A673 (cell line): ENCODE measurements around the gene CHRNG. TPM values are rescaled to one million over a fixed set of nuclear protein-coding genes. Genes with fewer than 3 reads are reported as not detected.

ENCODE experiments used
- BruUV-seq: library from RNA; stranded (reverse); fragments of 400-500 nt; replicated peaks from 2 replicates; lab custom pipeline; 2021; lab: Mats Ljungman, UMichigan
- CTCF ChIA-PET: fragments of 300-600 bp; sonication (Branson Sonifier 250); formaldehyde crosslinking; loops from one replicate; lab custom pipeline; 2022; ENCODE audit warnings: antibody characterized with exemption; lab: Charles Lee
- POLR2A ChIA-PET: fragments of 300-600 bp; sonication (Branson Sonifier 250); formaldehyde crosslinking; loops from one replicate; lab custom pipeline; 2022; ENCODE audit warnings: antibody characterized with exemption; ENCODE audit not compliant: low non-redundant PET; lab: Charles Lee
- DNase-seq: peaks from one replicate; pipeline ENCODE4 v3.0.0-alpha.2; 2015; ENCODE audit warnings: low spot score
- H3K27ac ChIP-seq: fragments of 200-600 bp; sonication (generic); 2 replicates; pipeline ENCODE4 v1.5.1; 2016; ENCODE audit warnings: mixed run types, low read depth, mild to moderate bottlenecking, mixed read lengths, antibody characterized with exemption, low read length; ENCODE audit not compliant: poor library complexity, severe bottlenecking
- H3K27me3 ChIP-seq: fragments of 200-600 bp; sonication (generic); replicated peaks from 2 replicates; pipeline ENCODE4 v1.6.1; 2017; ENCODE audit warnings: mixed run types, low read depth, mild to moderate bottlenecking, mixed read lengths, antibody characterized with exemption, low read length; ENCODE audit not compliant: insufficient read depth, poor library complexity
- H3K36me3 ChIP-seq: fragments of 200-600 bp; sonication (generic); 2 replicates; pipeline ENCODE4 v1.6.1; 2016; ENCODE audit warnings: mixed run types, mild to moderate bottlenecking, mixed read lengths, antibody characterized with exemption, low read length; ENCODE audit not compliant: insufficient read depth, poor library complexity, severe bottlenecking
- H3K4me1 ChIP-seq: fragments of 200-600 bp; sonication (generic); 2 replicates; pipeline ENCODE4 v1.6.1; 2017; ENCODE audit warnings: mixed run types, mild to moderate bottlenecking, mixed read lengths, antibody characterized with exemption, low read length; ENCODE audit not compliant: insufficient read depth, poor library complexity, severe bottlenecking
- H3K4me3 ChIP-seq: fragments of 200-600 bp; sonication (generic); 2 replicates; pipeline ENCODE4 v1.5.1; 2016; ENCODE audit warnings: low read depth, mixed run types, mild to moderate bottlenecking, mixed read lengths, low read length; ENCODE audit not compliant: poor library complexity, severe bottlenecking
- H3K9me3 ChIP-seq: fragments of 200-600 bp; sonication (generic); 2 replicates; pipeline ENCODE4 v1.6.1; 2016; ENCODE audit warnings: mixed run types, low read depth, mild to moderate bottlenecking, mixed read lengths, antibody characterized with exemption, low read length; ENCODE audit not compliant: poor library complexity, severe bottlenecking
- EZH2 ChIP-seq: fragments of 200-600 bp; sonication (generic); IDR thresholded peaks from 2 replicates; pipeline ENCODE4 v1.6.1; 2017; ENCODE audit warnings: borderline replicate concordance, low read depth, mild to moderate bottlenecking, mixed read lengths, antibody characterized with exemption, low read length; ENCODE audit not compliant: poor library complexity, severe bottlenecking
- intact Hi-C: fragments of 100-400 bp; cut with micrococcal nuclease; formaldehyde crosslinking; loops from one replicate; pipeline ENCODE4 v1.10.0; 2022; ENCODE audit not compliant: unreplicated experiment
- total RNA-seq: library from RNA; stranded (reverse); gene quantifications from 2 replicates; pipeline ENCODE4 v1.2.3, GENCODE V29; 2021
- TF ChIP-seq, protein P1 (sequence below): fragments of 300-800, 200-600 bp; sonication (generic); conservative IDR thresholded peaks from 2 replicates; pipeline ENCODE4 v1.5.1; 2017; ENCODE audit warnings: low read depth, mild to moderate bottlenecking, antibody characterized with exemption, low read length, moderate library complexity, mixed read lengths

The CHRNG gene
- total RNA-seq, 1 experiment from 2014 or later: not detected

DNA sequence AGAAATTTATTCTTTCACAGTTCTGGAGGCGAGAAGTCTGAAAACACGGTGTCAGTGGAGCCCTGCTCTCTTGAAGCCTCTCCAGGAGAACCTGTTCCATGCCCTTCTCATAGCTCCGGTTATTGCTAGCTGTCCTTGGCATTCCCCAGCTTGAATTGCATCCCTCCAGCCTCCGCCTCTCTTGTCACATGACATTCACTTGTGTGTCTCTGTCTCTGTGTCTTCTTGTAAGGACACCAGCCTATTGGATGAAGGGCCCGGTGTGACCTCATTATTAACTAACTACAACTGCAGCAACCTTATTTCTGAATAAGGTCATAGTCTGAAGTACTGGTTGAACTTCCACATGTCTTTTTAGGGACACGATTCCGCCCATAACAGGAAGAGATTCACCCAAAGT, 23.9 kb upstream of the CHRNG start:
- DNase-seq: no peak
- H3K4me1 ChIP-seq: no peaks in the 10 kb centered on the region
- no peak overlapping the region for H3K27ac ChIP-seq
- CTCF ChIA-PET: interaction anchor here (0.6 kb wide), 1 partner anchor 990 kb away, joined by 3 read pairs; no protein-coding TSS in a partner anchor
- H3K36me3 ChIP-seq: no peaks in the 10 kb centered on the region
- TF ChIP-seq EZH2: no peak
- TF ChIP-seq, protein P1, sequence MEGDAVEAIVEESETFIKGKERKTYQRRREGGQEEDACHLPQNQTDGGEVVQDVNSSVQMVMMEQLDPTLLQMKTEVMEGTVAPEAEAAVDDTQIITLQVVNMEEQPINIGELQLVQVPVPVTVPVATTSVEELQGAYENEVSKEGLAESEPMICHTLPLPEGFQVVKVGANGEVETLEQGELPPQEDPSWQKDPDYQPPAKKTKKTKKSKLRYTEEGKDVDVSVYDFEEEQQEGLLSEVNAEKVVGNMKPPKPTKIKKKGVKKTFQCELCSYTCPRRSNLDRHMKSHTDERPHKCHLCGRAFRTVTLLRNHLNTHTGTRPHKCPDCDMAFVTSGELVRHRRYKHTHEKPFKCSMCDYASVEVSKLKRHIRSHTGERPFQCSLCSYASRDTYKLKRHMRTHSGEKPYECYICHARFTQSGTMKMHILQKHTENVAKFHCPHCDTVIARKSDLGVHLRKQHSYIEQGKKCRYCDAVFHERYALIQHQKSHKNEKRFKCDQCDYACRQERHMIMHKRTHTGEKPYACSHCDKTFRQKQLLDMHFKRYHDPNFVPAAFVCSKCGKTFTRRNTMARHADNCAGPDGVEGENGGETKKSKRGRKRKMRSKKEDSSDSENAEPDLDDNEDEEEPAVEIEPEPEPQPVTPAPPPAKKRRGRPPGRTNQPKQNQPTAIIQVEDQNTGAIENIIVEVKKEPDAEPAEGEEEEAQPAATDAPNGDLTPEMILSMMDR: no peak
- POLR2A ChIA-PET: interaction anchor here (0.6 kb wide), 1 partner anchor 169 kb away, joined by 3 read pairs; no protein-coding TSS in a partner anchor
- no TSS peak for BruUV-seq
- H3K4me3 ChIP-seq: no peak overlapping the region
- no peaks in the 10 kb centered on the region for H3K9me3 ChIP-seq
- intact Hi-C loops: no loop called here
- no peaks in the 10 kb centered on the region for H3K27me3 ChIP-seq

DNA sequence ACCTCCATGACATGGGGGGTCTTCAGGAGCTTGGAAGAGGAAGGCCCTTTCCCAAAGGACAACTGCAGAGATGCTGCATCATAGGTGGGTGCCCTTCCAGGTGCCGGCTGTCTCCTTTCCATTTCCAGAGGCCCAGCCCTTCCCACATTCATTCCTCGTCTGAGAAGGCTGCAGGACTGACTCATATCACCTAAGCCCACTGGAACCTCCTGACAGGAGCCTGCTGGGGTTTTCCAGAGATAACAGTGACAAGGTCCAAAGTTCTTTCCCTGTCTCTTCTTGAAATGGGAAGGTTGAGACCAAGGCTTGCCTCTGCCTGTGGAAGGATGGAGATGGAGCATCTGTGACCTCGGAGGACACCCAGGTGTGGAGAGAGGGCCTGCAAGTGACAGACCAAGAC, 22.9 kb upstream of the CHRNG start:
- no peaks in the 10 kb centered on the region for H3K27me3 ChIP-seq
- no peaks in the 10 kb centered on the region for H3K4me1 ChIP-seq
- no peak overlapping the region for H3K27ac ChIP-seq
- no peak for TF ChIP-seq EZH2
- TF ChIP-seq, protein P1: no peak
- ChIA-PET CTCF (no interaction called here), POLR2A (no interaction called here)
- intact Hi-C loops: no loop called here
- no peak for DNase-seq
- no peaks in the 10 kb centered on the region for H3K9me3 ChIP-seq
- no peak overlapping the region for H3K4me3 ChIP-seq
- H3K36me3 ChIP-seq: no peaks in the 10 kb centered on the region
- BruUV-seq: no TSS peak

DNA sequence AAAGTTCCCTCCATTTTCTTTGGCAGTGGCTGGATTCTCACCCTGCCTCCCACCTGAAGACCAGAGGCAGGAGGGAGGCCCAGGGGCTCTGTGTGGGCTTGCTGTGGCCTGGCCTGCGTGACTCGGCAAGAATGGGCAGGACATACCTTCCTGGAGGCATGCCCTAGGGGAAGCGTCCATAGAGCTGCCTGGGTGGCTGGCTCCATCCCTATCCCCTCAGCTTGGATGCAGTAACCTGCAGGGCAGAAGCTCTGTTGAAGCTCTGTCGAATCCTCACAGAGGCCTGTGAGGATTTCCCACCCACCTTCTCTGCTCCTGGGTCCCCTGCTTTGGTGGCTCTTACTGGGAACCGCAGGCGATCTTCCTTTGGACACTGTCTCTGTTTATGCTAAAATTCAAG, 20.6 kb upstream of the CHRNG start:
- H3K4me3 ChIP-seq: no peak overlapping the region
- no peaks in the 10 kb centered on the region for H3K36me3 ChIP-seq
- TF ChIP-seq, protein P1: no peak
- TF ChIP-seq EZH2: no peak
- H3K4me1 ChIP-seq: peaks cover 7% of the 10 kb centered on the region
- BruUV-seq: no TSS peak
- DNase-seq: no peak
- intact Hi-C loops: no loop called here
- H3K27me3 ChIP-seq: peaks cover 17% of the 10 kb centered on the region
- H3K9me3 ChIP-seq: no peaks in the 10 kb centered on the region
- CTCF ChIA-PET: no interaction called here
- POLR2A ChIA-PET: no interaction called here
- no peak overlapping the region for H3K27ac ChIP-seq
